ENCODE results near the gene IDI2. TPM values are rescaled to one million over a fixed set of nuclear protein-coding genes. Genes with fewer than 3 reads are reported as not detected.

The IDI2 gene
- polyA plus RNA-seq, 1 donor (not counting 4 experiments of a cell fraction or from before 2014, with no cell fraction given), result not detected

DNA sequence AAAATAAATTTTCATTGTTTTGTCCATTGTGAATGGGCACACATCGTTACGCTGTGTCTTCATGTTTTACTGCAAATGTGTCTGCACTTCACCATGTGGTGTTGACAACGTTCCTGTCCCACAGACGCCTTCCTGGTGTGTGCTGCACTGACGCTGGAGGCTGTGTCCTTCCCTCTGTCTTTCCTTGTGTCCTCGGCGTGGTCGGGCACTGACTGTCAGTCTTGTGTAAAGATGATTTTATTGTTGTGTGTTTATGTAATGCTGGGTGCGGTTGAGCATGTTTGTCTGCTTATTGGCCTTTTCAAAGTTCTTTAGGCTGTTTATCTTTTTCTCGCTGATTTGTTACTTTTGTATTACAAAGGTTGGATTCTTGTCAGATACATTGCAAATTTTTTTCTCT lies 18.1 kb downstream of the IDI2 start:
- FAIRE-seq (no peak), DNase-seq (ENCODE audit: low read depth, low spot score) (no peak)
- H3K79me2 ChIP-seq (ENCODE audit: control insufficient read depth, insufficient read depth, low read length), result peaks cover 38% of the 10 kb centered on the region
- TF ChIP-seq, protein P1, sequence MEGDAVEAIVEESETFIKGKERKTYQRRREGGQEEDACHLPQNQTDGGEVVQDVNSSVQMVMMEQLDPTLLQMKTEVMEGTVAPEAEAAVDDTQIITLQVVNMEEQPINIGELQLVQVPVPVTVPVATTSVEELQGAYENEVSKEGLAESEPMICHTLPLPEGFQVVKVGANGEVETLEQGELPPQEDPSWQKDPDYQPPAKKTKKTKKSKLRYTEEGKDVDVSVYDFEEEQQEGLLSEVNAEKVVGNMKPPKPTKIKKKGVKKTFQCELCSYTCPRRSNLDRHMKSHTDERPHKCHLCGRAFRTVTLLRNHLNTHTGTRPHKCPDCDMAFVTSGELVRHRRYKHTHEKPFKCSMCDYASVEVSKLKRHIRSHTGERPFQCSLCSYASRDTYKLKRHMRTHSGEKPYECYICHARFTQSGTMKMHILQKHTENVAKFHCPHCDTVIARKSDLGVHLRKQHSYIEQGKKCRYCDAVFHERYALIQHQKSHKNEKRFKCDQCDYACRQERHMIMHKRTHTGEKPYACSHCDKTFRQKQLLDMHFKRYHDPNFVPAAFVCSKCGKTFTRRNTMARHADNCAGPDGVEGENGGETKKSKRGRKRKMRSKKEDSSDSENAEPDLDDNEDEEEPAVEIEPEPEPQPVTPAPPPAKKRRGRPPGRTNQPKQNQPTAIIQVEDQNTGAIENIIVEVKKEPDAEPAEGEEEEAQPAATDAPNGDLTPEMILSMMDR (optimal IDR thresholded peaks at IDR 0.05 in 1 of 3, IDR thresholded peaks at IDR 0.05 in 1 of 3, conservative IDR thresholded peaks at IDR 0.05 in 1 of 3; ENCODE audit: extremely low read depth in 1 of 3, insufficient read depth in 2 of 3, low read length in 3 of 3), result no peak
- H2AFZ ChIP-seq (ENCODE audit: control insufficient read depth, low read length), result no peak overlapping the region
- H3K27me3 ChIP-seq (ENCODE audit: control insufficient read depth, extremely low read depth, insufficient read depth, low read length), result no peaks in the 10 kb centered on the region
- no peak overlapping the region for H3K9ac ChIP-seq (ENCODE audit: control insufficient read depth, extremely low read depth, insufficient read depth, low read length)
- dilution Hi-C loops (cut with MboI; ENCODE audit: extremely low pct_ligation_motif_present, low sequenced_read_pairs), result no loop called here
- no peak overlapping the region for H3K4me3 ChIP-seq (ENCODE audit: control insufficient read depth in 2 of 3, extremely low read depth in 1 of 3, insufficient read depth in 2 of 3, low read depth in 1 of 3, low read length in 3 of 3)
- H3K27ac ChIP-seq (ENCODE audit: control insufficient read depth, insufficient read depth, low read length), result no peak overlapping the region
- peaks cover 51% of the 10 kb centered on the region in 2 experiments for H3K36me3 ChIP-seq (ENCODE audit: control insufficient read depth in 2 of 2, extremely low read depth in 1 of 2, insufficient read depth in 2 of 2, low read length in 2 of 2)
- no peaks in the 10 kb centered on the region for H3K9me1 ChIP-seq (ENCODE audit: control insufficient read depth, extremely low read depth, insufficient read depth, low read length)
- no peaks in the 10 kb centered on the region for H3K9me3 ChIP-seq (ENCODE audit: control insufficient read depth, low read depth, low read length)
- H3K4me2 ChIP-seq (ENCODE audit: control insufficient read depth, extremely low read depth, insufficient read depth, low read depth, low read length), result no peak overlapping the region
- H3K4me1 ChIP-seq (ENCODE audit: control insufficient read depth, extremely low read depth, insufficient read depth, low read length), result no peaks in the 10 kb centered on the region
- peaks cover 10% of the 10 kb centered on the region for H4K20me1 ChIP-seq (ENCODE audit: control insufficient read depth, extremely low read depth, insufficient read depth, low read length)

DNA sequence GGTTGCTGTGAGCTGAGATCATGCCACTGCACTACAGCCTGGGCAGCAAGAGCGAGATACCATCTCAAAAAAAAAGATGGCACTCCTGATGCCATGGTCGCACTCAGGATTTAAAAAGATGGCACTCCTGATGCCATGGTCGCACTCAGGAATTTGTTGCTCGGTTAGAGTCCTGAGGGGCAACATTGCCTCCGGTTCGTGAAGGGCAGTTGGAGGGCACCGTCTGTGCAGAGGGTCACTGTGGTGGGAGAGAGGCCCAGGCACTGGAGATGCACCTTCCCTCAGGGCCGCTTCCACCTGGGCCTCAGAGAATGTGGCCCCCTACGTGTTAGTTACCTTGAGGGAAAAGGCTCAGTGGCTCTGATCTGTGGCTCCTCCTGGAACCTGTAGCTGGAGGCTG lies 19.1 kb downstream of the IDI2 start:
- H3K4me1 ChIP-seq (ENCODE audit: control insufficient read depth, extremely low read depth, insufficient read depth, low read length), result no peaks in the 10 kb centered on the region
- H3K9ac ChIP-seq (ENCODE audit: control insufficient read depth, extremely low read depth, insufficient read depth, low read length), result no peak overlapping the region
- TF ChIP-seq, protein P1 (optimal IDR thresholded peaks at IDR 0.05 in 1 of 3, IDR thresholded peaks at IDR 0.05 in 1 of 3, conservative IDR thresholded peaks at IDR 0.05 in 1 of 3; ENCODE audit: extremely low read depth in 1 of 3, insufficient read depth in 2 of 3, low read length in 3 of 3), result no peak
- no peak for TF ChIP-seq EZH2 (IDR thresholded peaks at IDR 0.05; ENCODE audit: low read length)
- H3K27ac ChIP-seq (ENCODE audit: control insufficient read depth, insufficient read depth, low read length), result no peak overlapping the region
- no peaks in the 10 kb centered on the region for H3K9me1 ChIP-seq (ENCODE audit: control insufficient read depth, extremely low read depth, insufficient read depth, low read length)
- peaks cover 45 to 49% of the 10 kb centered on the region in 2 experiments for H3K36me3 ChIP-seq (ENCODE audit: control insufficient read depth in 2 of 2, extremely low read depth in 1 of 2, insufficient read depth in 2 of 2, low read length in 2 of 2)
- peaks cover 47% of the 10 kb centered on the region for H3K79me2 ChIP-seq (ENCODE audit: control insufficient read depth, insufficient read depth, low read length)
- dilution Hi-C loops (cut with MboI; ENCODE audit: extremely low pct_ligation_motif_present, low sequenced_read_pairs), result no loop called here
- no peaks in the 10 kb centered on the region for H3K27me3 ChIP-seq (ENCODE audit: control insufficient read depth, extremely low read depth, insufficient read depth, low read length)
- peaks cover 10% of the 10 kb centered on the region for H4K20me1 ChIP-seq (ENCODE audit: control insufficient read depth, extremely low read depth, insufficient read depth, low read length)
- no peak for DNase-seq (ENCODE audit: low read depth, low spot score)
- no peak for FAIRE-seq
- no peaks in the 10 kb centered on the region for H3K9me3 ChIP-seq (ENCODE audit: control insufficient read depth, low read depth, low read length)
- H3K4me2 ChIP-seq (ENCODE audit: control insufficient read depth, extremely low read depth, insufficient read depth, low read depth, low read length), result no peak overlapping the region
- H2AFZ ChIP-seq (ENCODE audit: control insufficient read depth, low read length), result no peak overlapping the region
- H3K4me3 ChIP-seq (ENCODE audit: control insufficient read depth in 2 of 3, extremely low read depth in 1 of 3, insufficient read depth in 2 of 3, low read depth in 1 of 3, low read length in 3 of 3), result no peak overlapping the region
